KOPT-K1 (cell line): ENCODE results near the gene RRP9.
"Not testable (repeated sequence)": the region's sequence is repeated elsewhere in the genome, so short reads cannot be mapped to it uniquely, and the experiment has no call there.

Experiments used
- H3K27ac ChIP-seq: fragments of 200-600 bp; sonication (generic); 2 replicates; pipeline ENCODE4 v1.5.1; 2016; ENCODE audit warnings: antibody characterized with exemption, mild to moderate bottlenecking, low read depth, low read length; ENCODE audit not compliant: poor library complexity, severe bottlenecking
- H3K36me3 ChIP-seq: fragments of 200-600 bp; sonication (generic); 2 replicates; pipeline ENCODE4 v1.5.1; 2017; ENCODE audit warnings: antibody characterized with exemption, mild to moderate bottlenecking, low read length, moderate library complexity; ENCODE audit not compliant: insufficient read depth
- H3K9me3 ChIP-seq: fragments of 200-600 bp; sonication (generic); 2 replicates; pipeline ENCODE4 v1.5.1; 2017; ENCODE audit warnings: antibody characterized with exemption, low read length, mild to moderate bottlenecking; ENCODE audit not compliant: insufficient read depth, poor library complexity, severe bottlenecking

Gene RRP9, protein sequence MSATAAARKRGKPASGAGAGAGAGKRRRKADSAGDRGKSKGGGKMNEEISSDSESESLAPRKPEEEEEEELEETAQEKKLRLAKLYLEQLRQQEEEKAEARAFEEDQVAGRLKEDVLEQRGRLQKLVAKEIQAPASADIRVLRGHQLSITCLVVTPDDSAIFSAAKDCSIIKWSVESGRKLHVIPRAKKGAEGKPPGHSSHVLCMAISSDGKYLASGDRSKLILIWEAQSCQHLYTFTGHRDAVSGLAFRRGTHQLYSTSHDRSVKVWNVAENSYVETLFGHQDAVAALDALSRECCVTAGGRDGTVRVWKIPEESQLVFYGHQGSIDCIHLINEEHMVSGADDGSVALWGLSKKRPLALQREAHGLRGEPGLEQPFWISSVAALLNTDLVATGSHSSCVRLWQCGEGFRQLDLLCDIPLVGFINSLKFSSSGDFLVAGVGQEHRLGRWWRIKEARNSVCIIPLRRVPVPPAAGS

DNA sequence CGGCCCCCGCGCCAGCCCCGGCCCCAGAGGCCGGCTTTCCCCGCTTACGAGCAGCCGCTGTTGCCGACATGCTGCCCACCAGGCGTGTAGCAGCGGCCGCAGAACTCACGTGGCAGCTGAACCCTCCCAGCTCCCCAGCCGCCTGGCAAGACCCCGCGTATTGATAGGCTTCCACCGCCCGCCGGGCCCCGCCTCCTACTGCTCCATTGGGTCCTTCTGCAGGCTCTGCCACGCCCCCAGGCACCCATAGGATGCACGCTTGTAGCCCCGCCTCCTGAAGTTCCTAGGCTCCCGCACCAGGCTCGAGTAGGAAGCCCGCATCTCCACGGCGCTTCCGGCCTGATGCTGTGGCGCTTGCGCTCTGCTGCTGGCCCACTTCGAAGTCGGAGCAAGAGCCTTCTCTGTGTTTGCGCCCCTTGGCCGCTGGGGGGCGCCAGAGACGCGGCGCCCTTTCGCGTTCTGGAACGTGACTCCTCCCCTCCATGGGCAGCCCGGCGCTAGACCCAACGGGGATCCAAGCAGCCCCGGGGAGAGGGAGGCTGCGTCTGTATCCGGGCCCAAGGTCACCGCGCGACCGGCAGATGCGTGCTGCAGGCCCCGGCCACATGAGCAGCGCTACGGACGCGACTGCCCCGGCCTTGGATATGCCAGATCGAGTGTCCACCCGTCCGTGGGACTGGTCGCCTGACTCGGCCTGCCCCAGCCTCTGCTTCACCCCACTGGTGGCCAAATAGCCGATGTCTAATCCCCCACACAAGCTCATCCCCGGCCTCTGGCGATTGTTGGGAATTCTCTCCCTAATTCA is at the start of gene RRP9, which contains the start of gene PARP3:
TSS of gene RRP9 (minus strand) at position 107 of the 805 bp plus-strand sequence. CDS start at position 70, 37 bp downstream.
TSS of gene PARP3 (plus strand) at position 566 of the 805 bp plus-strand sequence. CDS start 993 bp downstream, outside the sequence.
- peak within 1 kb of the TSS; percentile 86 for H3K27ac ChIP-seq
- no peaks in the 10 kb centered on the region for H3K9me3 ChIP-seq
- peaks cover 40% of the 10 kb centered on the region for H3K36me3 ChIP-seq

DNA sequence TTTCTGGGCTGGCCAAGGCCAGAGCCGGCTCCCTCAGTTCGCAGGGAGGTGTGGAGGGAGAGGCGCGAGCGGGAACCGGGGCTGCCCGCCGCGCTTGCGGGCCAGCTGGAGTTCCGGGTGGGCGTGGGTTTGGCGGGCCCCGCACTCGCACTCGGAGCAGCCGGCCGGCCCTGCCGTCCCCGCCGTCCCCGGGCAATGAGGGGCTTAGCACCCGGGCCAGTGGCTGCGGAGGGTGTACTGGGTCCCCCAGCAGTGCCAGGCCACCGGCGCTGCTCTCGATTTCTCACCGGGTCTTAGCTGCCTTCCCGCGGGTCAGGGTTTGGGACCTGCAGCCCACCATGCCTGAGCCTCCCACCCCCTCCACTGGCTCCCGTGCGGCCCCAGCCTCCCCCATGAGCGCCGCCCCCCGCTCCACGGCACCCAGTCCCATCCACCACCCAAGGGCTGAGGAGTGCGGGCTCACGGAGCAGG is 48.8 kb upstream of the RRP9 start:
- not testable (repeated sequence) for H3K27ac ChIP-seq, H3K9me3 ChIP-seq
- peaks cover 44% of the 10 kb centered on the region for H3K36me3 ChIP-seq

DNA sequence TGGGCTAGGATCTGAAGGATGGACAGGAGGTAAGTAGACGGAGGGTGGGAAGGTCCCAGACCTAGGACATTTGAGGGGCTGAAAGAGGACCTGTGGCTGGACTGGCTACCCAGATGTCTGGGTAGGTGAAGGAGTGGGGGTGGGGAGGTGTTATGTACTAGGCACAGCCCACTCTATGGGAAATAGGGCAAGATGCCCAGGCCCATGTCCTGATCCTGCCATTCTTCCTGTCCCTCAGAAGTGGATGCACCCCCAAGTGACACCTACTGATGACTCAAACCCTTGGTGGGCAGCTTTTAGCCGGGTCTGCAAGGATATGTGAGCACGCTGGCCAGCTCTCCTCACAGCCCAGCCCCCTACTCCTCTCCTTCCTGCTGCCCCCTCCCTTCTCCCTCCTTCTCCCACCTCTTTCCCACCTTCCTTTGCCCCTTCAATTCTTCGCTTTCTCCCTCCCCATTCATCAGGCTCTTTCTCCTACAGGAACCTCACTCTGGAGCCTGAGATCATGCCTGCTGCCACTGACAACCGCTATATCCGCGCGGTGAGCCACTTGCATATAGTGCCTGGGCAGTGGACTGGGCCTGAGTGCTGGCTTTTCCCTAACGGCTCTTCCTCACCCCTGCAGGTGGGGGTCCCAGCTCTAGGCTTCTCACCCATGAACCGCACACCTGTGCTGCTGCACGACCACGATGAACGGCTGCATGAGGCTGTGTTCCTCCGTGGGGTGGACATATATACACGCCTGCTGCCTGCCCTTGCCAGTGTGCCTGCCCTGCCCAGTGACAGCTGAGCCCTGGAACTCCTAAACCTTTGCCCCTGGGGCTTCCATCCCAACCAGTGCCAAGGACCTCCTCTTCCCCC is 46.8 kb upstream of the RRP9 start:
- H3K27ac ChIP-seq: no peak overlapping the region
- H3K9me3 ChIP-seq: no peaks in the 10 kb centered on the region
- peaks cover 24% of the 10 kb centered on the region for H3K36me3 ChIP-seq

DNA sequence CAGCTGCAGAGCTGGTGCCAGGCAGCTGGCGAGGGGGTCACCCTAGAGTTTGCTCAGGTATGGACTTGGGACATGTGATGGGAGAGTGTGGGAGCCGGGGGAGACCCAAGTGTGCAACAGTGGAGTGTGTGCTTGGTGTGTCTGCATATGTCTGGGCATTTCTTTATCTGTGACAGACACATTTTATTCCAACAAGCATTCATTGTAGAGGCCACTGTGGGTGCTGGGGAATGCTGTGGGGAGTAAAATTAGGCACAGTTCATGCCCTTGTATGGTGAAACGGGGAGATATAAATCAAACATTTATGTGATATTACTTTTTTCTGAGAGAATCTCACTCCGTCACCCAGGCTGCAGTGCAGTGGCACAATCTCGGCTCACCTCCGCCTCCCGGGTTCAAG is 45.9 kb upstream of the RRP9 start:
- Histone ChIP-seq H3K9me3 (no peaks in the 10 kb centered on the region), H3K36me3 (peaks cover 14% of the 10 kb centered on the region), H3K27ac (no peak overlapping the region)

DNA sequence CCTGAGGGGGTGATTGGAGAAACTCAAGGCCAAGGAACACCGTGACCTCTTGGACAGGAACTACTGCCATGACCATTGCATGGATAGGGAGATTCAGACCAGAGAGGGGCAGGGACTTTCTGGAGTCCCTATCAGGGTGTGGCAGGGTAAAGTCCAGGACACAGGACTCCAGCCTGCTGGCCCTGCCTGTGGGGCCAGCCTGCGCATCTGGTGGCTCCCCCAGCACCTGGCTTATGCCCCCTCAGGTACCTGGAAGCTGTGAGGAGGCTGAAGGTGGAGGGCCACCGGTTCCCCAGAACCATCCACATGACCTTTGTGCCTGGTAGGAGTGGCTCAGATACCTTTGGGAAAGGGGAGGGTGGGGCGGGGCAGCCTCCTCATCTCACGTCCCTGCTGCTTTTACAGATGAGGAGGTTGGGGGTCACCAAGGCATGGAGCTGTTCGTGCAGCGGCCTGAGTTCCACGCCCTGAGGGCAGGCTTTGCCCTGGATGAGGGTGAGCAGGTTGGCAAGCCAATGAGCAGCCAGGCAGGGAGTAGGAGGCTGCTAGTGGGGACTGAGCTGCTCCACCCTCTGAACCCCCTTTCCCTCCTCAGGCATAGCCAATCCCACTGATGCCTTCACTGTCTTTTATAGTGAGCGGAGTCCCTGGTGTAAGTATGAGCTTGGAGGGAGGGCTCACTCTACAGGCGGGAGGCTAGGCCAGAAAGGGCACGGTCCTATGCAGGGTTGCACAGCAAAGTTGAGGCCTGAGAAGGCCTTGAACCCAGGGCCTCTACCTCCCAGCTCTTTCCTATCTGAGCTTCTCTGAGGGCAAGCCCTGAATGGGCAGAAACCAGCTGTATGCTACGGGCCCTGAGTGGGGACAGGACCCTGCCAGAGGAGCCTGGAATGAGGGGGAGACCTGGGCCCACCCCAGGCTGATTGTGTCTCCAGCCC is 44.6 kb upstream of the RRP9 start:
- peaks cover 1% of the 10 kb centered on the region for H3K36me3 ChIP-seq
- H3K9me3 ChIP-seq: no peaks in the 10 kb centered on the region
- H3K27ac ChIP-seq: no peak overlapping the region

DNA sequence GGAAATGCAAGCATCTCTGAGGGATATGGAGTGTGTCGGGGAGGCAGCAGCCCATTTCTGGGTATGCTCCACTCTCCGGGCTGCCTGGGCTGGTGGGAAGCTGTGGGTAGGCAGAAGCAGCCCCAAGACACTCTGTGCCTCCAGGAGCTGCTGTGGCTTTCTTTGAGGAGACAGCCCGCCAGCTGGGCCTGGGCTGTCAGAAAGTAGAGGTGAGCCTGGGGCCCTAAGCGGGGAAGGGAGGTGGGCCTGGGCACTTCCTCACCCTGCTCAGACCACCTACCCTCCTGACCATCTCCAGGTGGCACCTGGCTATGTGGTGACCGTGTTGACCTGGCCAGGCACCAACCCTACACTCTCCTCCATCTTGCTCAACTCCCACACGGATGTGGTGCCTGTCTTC is 43.4 kb upstream of the RRP9 start:
- no peak overlapping the region for H3K27ac ChIP-seq

DNA sequence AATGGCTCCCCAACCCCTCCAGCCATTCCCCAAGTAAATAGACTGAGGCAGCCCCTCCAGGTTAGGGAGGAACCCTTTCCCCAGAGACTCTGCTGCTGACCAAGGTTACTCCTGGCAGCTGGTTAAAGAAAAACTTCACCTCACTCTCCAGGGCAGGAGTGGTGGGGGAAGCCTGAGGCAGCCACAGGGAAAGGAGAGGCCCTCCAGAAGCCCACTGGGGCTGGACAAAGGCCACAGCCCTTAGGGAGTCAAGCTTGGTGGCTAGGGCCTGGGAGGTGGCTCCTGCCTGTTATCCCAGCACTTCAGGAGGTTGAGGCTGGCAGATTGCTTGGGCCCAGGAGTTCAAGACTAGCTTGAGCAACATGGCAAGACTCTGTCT is 42.6 kb upstream of the RRP9 start:
- Histone ChIP-seq H3K27ac (no peak overlapping the region), H3K9me3 (no peaks in the 10 kb centered on the region)

More for the DNA sequence above, 43.4 kb upstream of the RRP9 start:
- H3K36me3 ChIP-seq: no peaks in the 10 kb centered on the region
- H3K9me3 ChIP-seq: no peaks in the 10 kb centered on the region

DNA sequence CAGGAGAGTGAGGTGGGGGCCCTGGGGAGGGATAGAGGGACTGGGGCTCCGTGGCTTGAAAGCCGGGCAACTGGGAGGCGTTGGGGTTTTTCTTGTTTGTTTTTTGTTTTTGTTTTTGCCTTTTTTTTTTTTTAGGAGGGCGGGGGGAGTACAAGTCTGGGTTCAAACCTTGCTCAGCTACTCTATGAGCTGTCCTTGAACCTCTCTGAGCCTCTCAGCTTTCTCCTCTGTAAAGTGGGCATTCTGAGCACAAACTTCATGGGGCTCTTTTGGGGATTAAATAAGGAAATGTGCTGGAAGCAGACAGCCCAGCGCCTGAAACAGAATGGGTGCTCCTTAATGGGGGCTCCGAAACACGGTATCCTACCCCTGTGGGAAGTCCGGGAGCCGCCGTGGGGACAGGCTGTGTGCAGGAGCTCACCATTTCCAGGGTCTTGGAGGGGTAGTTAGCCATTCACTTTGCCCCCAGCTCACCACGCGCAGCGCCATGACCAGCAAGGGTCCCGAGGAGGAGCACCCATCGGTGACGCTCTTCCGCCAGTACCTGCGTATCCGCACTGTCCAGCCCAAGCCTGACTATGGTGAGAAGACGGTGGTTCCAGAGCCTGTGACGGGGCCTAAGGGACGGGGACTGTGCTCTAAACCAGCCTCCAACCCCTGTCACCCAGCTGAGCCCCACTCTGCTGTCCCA is 42.0 kb upstream of the RRP9 start:
- H3K27ac ChIP-seq: peak overlapping the region; percentile 63
- no peaks in the 10 kb centered on the region for H3K36me3 ChIP-seq
- H3K9me3 ChIP-seq: no peaks in the 10 kb centered on the region

More for the DNA sequence above, 42.6 kb upstream of the RRP9 start:
- H3K36me3 ChIP-seq: no peaks in the 10 kb centered on the region

DNA sequence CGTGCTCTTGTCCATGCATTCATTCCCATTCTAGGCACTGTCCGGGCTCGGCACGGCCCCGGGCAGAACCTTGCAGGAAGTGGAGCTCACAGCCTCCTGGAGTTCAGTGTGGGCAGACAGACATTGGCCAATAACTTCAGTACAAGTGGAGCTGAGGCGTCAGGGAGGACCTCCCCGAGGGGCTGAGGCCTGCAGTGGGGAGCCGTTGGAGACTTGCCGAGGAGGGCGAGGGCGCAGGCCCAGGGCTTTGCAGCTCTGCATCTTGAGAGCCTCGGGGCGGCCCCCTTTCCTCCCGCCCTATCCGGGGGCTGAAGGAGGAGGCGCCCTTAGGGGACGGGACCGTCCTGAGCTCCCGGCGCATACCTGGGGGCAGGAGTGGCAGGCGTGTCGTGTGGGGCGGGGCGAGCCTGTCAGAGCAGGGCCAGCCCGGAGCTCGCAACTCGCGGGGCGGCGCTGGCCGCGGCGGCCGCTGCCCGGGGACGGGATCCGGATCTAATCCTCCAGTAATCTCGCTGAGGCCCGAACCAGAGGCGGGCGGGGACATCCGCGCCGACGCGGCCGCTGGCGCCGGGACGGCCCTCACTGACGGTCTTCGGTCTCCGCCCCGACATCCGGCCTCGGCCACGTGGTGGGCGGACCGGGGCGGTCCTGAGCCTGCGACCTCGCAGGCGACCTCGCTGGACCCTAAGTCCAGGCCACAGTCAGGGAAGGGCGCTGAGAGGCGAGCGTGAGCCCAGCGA is 41.3 kb upstream of the RRP9 start, which contains the start of gene ACY1:
TSS of gene ACY1 (plus strand) at position 698 of the 740 bp plus-strand sequence. CDS start 530 bp downstream, outside the sequence.
- peak within 1 kb of the TSS; percentile 63 for H3K27ac ChIP-seq
- no peaks in the 10 kb centered on the region for H3K36me3 ChIP-seq
- no peaks in the 10 kb centered on the region for H3K9me3 ChIP-seq

DNA sequence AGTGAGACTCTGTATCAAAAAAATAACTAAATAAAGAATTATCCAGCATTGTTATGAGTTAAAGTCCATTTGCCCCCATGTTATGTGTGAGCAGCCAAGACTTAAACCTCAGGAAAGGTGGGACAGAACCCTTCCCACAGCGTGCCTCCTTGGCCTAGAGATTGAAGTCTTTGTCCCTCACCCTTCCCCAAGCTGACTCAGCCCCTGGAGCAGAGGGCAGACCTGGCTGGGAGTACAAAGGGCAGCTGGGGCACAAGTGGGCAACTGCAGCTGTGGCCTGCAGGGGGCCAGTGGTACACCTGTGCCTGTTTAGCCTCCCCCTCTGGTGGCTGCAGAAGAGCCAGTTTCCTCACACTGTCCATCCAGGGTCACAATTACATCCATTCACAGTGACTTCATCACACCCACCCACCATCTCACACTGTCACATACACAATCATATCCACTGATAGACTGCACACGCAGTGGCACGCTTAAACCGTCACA is 40.7 kb upstream of the RRP9 start:
- Histone ChIP-seq H3K27ac (peak overlapping the region; percentile 63), H3K36me3 (no peaks in the 10 kb centered on the region), H3K9me3 (no peaks in the 10 kb centered on the region)

DNA sequence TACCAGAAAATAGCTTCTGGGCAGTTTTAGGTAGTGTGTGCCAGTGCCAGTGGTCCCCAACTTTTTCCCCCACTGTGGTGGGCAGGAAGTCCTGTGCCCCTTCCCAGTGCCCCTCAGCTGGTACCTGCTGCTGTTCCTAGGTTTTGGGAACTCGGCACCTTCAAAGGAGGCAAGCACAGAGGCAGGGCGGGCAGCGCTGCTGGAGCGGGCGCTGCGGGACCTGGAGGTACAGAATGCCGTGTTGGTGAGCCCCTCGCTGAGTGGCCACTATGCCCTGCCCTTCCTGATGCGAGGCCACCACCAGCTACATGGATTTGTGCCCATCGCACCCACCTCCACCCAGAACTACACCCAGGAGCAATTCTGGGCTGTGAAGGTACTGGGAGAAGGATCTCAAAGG is 38.5 kb upstream of the RRP9 start:
- H3K27ac ChIP-seq: no peak overlapping the region
- H3K36me3 ChIP-seq: no peaks in the 10 kb centered on the region
- H3K9me3 ChIP-seq: no peaks in the 10 kb centered on the region

DNA sequence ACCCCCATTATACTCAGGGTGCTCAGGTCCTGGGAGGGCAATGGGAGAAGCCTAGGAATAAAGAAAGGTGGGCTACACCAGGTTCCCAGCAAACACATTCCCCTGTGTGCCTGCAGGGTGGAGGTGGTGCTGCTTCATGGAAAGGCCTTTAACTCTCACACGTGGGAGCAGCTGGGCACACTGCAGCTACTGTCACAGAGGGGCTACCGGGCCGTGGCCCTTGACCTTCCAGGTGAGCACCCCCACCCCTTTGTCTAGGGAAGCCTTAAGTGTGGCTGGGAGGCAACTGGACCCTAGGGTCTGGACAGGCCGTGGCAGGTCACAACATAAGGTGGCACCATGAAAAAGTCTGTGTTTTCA is 36.4 kb upstream of the RRP9 start:
- H3K27ac ChIP-seq: no peak overlapping the region
- no peaks in the 10 kb centered on the region for H3K36me3 ChIP-seq
- H3K9me3 ChIP-seq: no peaks in the 10 kb centered on the region
